Measurements from ENCODE around the gene CFL2.
"Not testable (repeated sequence)": the region's sequence is repeated elsewhere in the genome, so short reads cannot be mapped to it uniquely, and the experiment has no call there.

Gene CFL2

GRCh38 chr14:34714320-34715126 lies at the start of gene CFL2:
Gene CFL2 (minus strand): TSS chr14:34714593. CDS start chr14:34714540, 53 bp downstream.
- H3K4me3 ChIP-seq (ENCODE audit: low read depth, low read length) = peak within 1 kb of the TSS; percentile 82

- no peak overlapping the region for H3K4me3 ChIP-seq (ENCODE audit: low read depth, low read length)
These were observed 40.8 kb upstream of the CFL2 start for GRCh38 chr14:34755215-34755614.

GRCh38 chr14:34754687-34755086 lies 40.3 kb upstream of the CFL2 start:
- H3K4me3 ChIP-seq (ENCODE audit: low read depth, low read length) = no peak overlapping the region

DNA sequence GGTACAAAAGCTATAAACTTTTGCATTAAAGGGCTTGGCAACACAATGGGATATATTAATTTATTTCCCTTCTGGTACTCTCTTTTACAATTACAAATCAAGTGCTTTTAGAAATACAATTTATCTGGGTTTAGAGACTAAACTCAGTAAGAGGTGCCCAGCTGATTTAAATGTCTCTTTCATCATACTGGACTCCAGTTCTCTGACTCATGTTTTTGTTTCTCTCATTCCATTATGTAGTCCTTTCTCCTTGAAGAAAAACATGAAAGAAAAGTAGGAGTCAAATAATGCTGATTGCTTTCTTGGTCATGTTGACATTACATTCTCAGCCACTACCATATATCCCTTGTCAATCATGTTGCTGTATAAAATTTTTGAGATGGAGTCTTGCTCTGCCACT lies 36.3 kb upstream of the CFL2 start:
- no peak overlapping the region for H3K4me3 ChIP-seq (ENCODE audit: low read depth, low read length)

DNA sequence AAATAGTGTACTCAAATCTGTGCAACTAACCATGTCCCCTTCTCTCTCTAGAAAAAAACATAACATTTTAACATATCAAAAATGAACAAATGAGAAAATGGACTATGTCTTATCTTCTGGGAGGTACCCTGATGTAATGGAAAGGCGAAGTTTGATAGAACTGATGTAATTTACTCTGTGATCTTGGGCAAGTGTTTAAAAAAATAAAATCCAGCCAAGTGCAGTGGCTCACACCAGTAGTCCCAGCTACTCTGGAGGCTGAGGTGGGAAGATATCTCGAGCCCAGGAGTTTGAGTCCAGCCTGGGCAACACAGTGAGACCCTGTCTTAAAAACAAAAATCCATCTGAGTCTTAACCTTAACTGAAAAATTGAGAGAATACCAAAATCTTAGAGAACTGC lies 35.8 kb upstream of the CFL2 start:
- H3K4me3 ChIP-seq (ENCODE audit: low read depth, low read length) = no peak overlapping the region

DNA sequence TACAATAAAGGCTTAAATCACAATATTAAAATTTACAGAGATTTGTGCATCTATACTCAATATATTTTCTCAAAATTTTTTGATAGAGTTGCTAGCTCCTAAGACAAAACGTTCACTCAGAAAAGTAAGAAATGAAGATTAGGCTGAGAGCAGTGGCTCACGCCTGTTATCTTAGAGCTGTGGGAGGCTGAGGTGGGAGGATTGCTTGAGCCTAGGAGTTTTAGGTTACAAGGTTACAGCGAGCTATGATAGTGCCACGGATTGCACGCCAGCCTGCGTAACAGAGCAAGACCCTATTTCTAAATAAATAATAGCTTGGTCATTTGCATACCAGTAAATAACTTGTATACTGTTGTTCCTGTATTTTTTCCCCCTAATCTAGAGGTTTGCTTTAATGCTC lies 35.0 kb upstream of the CFL2 start:
- H3K4me3 ChIP-seq (ENCODE audit: low read depth, low read length) = no peak overlapping the region

GRCh38 chr14:34742270-34743115 lies 28.1 kb upstream of the CFL2 start:
- no peak overlapping the region for H3K4me3 ChIP-seq (ENCODE audit: low read depth, low read length)

GRCh38 chr14:34741840-34742239 lies 27.4 kb upstream of the CFL2 start:
- no peak overlapping the region for H3K4me3 ChIP-seq (ENCODE audit: low read depth, low read length)

DNA sequence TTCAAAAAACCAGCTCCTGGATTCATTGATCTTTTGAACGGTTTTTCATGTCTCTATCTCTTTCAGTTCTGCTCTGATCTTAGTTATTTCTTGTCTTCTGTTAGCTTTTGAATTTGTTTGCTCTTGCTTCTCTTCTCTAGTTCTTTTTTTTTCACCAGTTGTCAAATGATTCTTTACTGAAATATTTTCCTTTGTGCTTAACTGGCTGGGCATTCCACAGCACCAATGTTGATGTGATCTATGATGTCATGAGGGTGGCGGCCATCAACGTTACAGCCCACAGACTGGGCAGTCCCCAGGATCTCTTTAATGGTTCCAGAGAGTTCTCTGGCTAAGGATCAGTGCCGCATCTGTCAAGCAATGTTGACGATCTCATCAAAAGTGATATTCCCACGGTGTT lies 25.7 kb upstream of the CFL2 start:
- H3K4me3 ChIP-seq (ENCODE audit: low read depth, low read length) = not testable (repeated sequence)

DNA sequence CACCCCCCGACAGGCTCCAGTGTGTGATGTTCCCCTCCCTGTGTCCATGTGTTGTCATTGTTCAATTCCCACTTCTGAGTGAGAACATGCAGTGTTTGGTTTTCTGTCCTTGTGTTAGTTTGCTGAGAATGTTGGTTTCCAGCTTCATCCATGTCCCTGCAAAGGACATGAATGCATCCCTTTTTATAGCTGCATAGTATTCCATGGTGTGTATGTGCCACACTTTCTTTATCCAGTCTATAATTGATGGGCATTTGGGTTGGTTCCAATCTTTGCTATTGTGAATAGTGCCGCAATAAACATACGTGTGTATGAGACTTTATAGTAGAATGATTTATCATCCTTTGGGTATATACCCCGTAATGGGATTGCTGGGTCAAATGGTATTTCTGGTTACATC lies 22.7 kb upstream of the CFL2 start:
- not testable (repeated sequence) for H3K4me3 ChIP-seq (ENCODE audit: low read depth, low read length)

DNA sequence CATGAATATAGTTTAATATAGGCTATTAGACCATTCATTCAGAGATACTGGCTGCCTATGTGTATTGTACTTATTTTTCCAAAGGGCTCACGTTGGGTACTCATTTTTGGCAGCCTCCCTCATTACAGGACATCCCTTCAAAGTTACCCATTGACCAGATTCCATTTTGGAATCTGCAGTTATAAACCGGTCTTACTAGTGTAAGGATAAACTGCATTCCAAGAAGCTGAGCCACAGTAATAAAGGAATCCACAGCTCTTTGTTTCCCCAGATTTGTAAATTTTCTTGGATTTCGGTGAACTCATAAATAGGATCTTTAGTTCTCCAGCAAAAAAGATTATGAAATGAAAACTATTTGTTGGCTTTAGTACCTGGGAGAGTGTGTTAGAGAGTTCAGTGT lies 18.9 kb upstream of the CFL2 start:
- H3K4me3 ChIP-seq (ENCODE audit: low read depth, low read length) = no peak overlapping the region

DNA sequence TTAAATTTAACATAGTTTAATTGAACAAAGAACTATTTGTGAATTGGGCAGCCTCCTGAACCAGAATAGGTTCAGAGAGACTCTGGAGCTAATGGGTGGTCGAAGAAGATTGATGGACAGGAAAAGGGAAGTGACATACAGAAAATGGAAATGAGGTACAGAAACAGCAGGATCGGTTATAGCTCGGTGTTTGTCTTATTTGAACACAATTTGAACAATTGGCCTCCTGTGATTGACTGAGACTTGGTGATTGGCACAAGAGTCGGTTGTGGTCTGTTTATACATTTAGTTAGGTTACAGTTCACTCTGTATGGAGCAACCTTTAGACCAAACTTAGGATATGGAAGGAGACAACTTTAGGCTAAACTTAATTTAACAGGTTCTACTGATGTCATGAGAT lies 18.4 kb upstream of the CFL2 start:
- no peak overlapping the region for H3K4me3 ChIP-seq (ENCODE audit: low read depth, low read length)

DNA sequence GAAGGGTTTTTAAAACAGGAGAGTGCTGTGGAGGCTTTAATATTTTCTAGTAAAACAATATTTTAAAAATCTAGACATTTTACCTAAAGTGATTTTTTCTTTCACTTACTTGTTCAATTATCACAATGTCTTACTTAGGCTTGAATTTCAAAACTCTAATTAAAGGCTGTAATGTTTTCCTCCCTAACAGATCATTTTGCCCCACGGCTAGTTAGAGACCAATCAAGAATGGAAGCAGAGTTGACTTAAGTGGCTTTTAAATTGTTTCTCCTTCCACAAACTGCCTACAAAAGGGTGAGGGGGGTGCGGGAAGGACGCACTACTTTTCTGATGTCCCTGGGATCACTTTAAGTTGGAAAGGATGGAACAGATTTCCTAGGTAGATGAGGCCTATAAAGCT lies 9.5 kb upstream of the CFL2 start:
- H3K4me3 ChIP-seq (ENCODE audit: low read depth, low read length) = no peak overlapping the region

GRCh38 chr14:34722723-34723545 lies 8.5 kb upstream of the CFL2 start:
- no peak overlapping the region for H3K4me3 ChIP-seq (ENCODE audit: low read depth, low read length)

- no peak overlapping the region for H3K4me3 ChIP-seq (ENCODE audit: low read depth, low read length)
These were observed 6.7 kb upstream of the CFL2 start for GRCh38 chr14:34721129-34721528.

- no peak overlapping the region for H3K4me3 ChIP-seq (ENCODE audit: low read depth, low read length)
These were observed 4.4 kb upstream of the CFL2 start for GRCh38 chr14:34718750-34719304.

GRCh38 chr14:34715127-34715863 lies 902 bp upstream of the CFL2 start:
- peak overlapping the region; percentile 82 for H3K4me3 ChIP-seq (ENCODE audit: low read depth, low read length)

- H3K4me3 ChIP-seq (ENCODE audit: low read depth, low read length) = peak overlapping the region; percentile 82
These were observed 593 bp downstream of the CFL2 start for GRCh38 chr14:34713681-34714319.

DNA sequence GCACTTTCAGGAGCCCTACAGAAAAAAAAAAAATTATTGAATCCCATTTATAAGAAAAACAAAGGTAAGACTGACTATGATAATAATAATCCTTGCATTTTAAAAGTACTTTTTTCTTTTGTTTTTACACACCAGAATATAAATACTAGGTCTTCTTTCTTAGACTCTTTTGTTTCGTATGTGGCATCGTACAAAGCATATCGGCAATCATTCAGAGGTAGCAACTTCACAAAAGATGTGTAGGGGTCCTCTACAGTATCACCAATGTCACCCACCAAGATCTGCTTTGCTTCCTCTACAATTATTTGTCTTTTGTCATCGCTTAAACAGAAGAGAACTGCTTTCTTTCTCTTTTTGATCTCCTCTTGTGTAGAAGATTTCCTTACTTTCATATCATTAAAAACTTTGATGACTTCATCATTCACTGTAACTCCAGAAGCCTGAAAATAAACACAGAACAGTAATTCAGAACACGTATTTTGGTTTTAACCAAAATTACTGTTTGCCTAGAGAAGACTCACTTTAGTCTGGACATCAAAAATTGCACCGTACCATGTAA lies 1.2 kb downstream of the CFL2 start:
- peak overlapping the region; percentile 82 for H3K4me3 ChIP-seq (ENCODE audit: low read depth, low read length)
